Fibroblast of lung (primary cell): Measurements from ENCODE around the gene KCNMA1. TPM values are rescaled to one million over a fixed set of nuclear protein-coding genes. Genes with fewer than 3 reads are reported as not detected.

ENCODE experiments used
- DNase-seq, 2 donors: peaks; one replicate each; pipeline versions ENCODE4 v3.0.0 to v3.0.0-alpha.2; 2010; ENCODE audit warnings: low read depth in 2 of 2
- H2AFZ ChIP-seq: 2 replicates; pipeline ENCODE4 v1.5.1; 2012; ENCODE audit warnings: low read length, control low read depth, inconsistent platforms
- H3K27ac ChIP-seq: 2 replicates; pipeline ENCODE4 v1.5.1; 2011; ENCODE audit warnings: low read length, control low read depth; ENCODE audit not compliant: insufficient read depth
- H3K27me3 ChIP-seq: 2 replicates; pipeline ENCODE4 v1.5.1; 2011; ENCODE audit warnings: mild to moderate bottlenecking, low read length; ENCODE audit not compliant: control insufficient read depth, insufficient read depth
- H3K36me3 ChIP-seq: 2 replicates; pipeline ENCODE4 v1.5.1; 2011; ENCODE audit warnings: low read length; ENCODE audit not compliant: control insufficient read depth, insufficient read depth
- H3K4me1 ChIP-seq: 2 replicates; pipeline ENCODE4 v1.5.1; 2011; ENCODE audit warnings: low read length; ENCODE audit not compliant: control insufficient read depth, insufficient read depth; ENCODE audit errors: extremely low read depth
- H3K4me2 ChIP-seq: 2 replicates; pipeline ENCODE4 v1.5.1; 2011; ENCODE audit warnings: low read length, control low read depth; ENCODE audit not compliant: insufficient read depth; ENCODE audit errors: extremely low read depth
- H3K4me3 ChIP-seq, 4 experiments: fragments of 200-600 bp in 1 of 4; sonication (generic) in 1 of 4; replicated peaks in 1 of 4; 2 replicates each; pipeline ENCODE4 v1.5.1; 2011 to 2016; ENCODE audit warnings: low read length in 4 of 4, low read depth in 3 of 4, mild to moderate bottlenecking in 3 of 4, control low read depth in 2 of 4, inconsistent platforms in 1 of 4, mixed read lengths in 1 of 4; ENCODE audit not compliant: insufficient read depth in 1 of 4; ENCODE audit errors: control extremely low read depth in 1 of 4
- H3K79me2 ChIP-seq: 2 replicates; pipeline ENCODE4 v1.5.1; 2012; ENCODE audit warnings: mild to moderate bottlenecking, low read length, inconsistent platforms; ENCODE audit not compliant: control insufficient read depth, insufficient read depth
- H3K9ac ChIP-seq: 2 replicates; pipeline ENCODE4 v1.5.1; 2011; ENCODE audit warnings: mild to moderate bottlenecking, low read length, control low read depth; ENCODE audit not compliant: insufficient read depth
- H3K9me3 ChIP-seq: 2 replicates; pipeline ENCODE4 v1.5.1; 2012; ENCODE audit warnings: low read depth, low read length; ENCODE audit not compliant: control insufficient read depth, insufficient read depth
- H4K20me1 ChIP-seq: 2 replicates; pipeline ENCODE4 v1.5.1; 2011; ENCODE audit warnings: low read length; ENCODE audit not compliant: control insufficient read depth, insufficient read depth; ENCODE audit errors: extremely low read depth
- CTCF ChIP-seq, 2 donors: IDR thresholded peaks in 1 of 2; conservative IDR thresholded peaks in 1 of 2; 1 replicate in 1 of 2; 2 replicates in 1 of 2; pipeline ENCODE4 v1.5.1; 2011 to 2012; ENCODE audit warnings: low read length in 2 of 2, control low read depth in 1 of 2, inconsistent platforms in 1 of 2, low read depth in 1 of 2, mild to moderate bottlenecking in 1 of 2
- EZH2 ChIP-seq: IDR thresholded peaks from 2 replicates; pipeline ENCODE4 v1.5.1; 2012; ENCODE audit warnings: low read length, control low read depth, mild to moderate bottlenecking; ENCODE audit errors: missing control alignments
- polyA plus RNA-seq, 2 donors: library from polyadenylated mRNA; depleted of rRNA in 1 of 2; stranded (reverse) in 1 of 2; unstranded in 1 of 2; fragments of >200 nt; gene quantifications; 2 replicates each; pipeline ENCODE4 v1.2.1, GENCODE V29; 2011 to 2012; ENCODE audit warnings: missing spikeins in 1 of 2
- total RNA-seq: library from RNA; depleted of rRNA; stranded (reverse); fragments of >200 nt; gene quantifications from 2 replicates; pipeline ENCODE4 v1.2.1, GENCODE V29; 2014

KCNMA1 gene
- total and polyA plus RNA-seq, 2 donors (not counting 1 experiment from before 2014, with no cell fraction given): 31.0 to 138 TPM

DNA sequence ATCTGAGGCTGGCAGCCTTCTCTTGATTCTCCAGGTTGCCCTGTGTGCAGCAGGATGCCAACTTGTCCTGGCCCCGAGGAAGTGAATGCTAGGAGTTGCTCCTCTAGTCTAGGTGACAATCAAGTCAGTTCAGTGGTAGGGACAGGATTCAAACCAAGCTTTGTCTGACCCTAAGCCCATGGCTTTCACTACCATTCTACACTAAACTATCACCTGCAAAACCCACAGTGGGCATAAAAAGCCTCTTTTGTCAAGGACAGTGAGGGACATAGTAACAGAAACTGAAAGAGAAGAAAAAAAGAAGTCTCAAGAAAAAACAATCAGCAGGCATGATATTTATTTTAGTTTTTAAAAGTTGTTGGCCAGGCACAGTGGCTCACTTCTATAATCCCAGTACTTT is 33.5 kb downstream of the KCNMA1 start:
- TF ChIP-seq EZH2: no peak
- H3K27me3 ChIP-seq: no peaks in the 10 kb centered on the region
- H3K4me2 ChIP-seq: no peak overlapping the region
- peaks cover 21% of the 10 kb centered on the region for H3K4me1 ChIP-seq
- no peak overlapping the region for H3K27ac ChIP-seq
- no peaks in the 10 kb centered on the region for H3K9me3 ChIP-seq
- no peak for DNase-seq
- H3K9ac ChIP-seq: no peak overlapping the region
- no peaks in the 10 kb centered on the region for H4K20me1 ChIP-seq
- peaks cover 25% of the 10 kb centered on the region for H3K79me2 ChIP-seq
- H3K4me3 ChIP-seq: no peak overlapping the region
- H3K36me3 ChIP-seq: no peaks in the 10 kb centered on the region
- no peak overlapping the region for H2AFZ ChIP-seq

DNA sequence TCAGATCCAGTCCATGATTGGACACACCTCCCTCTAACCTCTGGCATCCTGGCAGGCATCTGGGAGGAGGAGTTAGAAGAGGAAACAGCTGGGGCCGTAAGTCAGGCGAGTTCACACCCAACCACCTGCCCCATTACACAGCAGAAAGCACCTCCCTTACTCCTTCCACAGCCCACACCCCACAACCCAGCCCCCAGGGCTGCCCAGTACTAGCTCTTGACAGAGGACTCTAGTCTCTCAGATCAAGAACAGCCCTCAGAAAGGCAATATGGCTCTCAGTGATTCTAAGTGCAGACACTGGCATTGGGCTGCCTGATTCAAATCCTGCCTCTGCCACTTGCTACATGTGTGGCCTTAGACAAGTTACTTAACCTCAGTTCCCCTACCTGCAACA is 34.1 kb downstream of the KCNMA1 start:
- no peak overlapping the region for H3K4me3 ChIP-seq
- H3K4me2 ChIP-seq: no peak overlapping the region
- no peak for TF ChIP-seq EZH2
- no peak for TF ChIP-seq CTCF (conservative IDR thresholded peaks at IDR 0.05 in 1 of 2, IDR thresholded peaks at IDR 0.05 in 1 of 2; ENCODE audit: low read depth in 1 of 2, low read length in 2 of 2)
- no peaks in the 10 kb centered on the region for H4K20me1 ChIP-seq
- H2AFZ ChIP-seq: no peak overlapping the region
- H3K36me3 ChIP-seq: no peaks in the 10 kb centered on the region
- DNase-seq: peak in 1 of 2 donors; percentile 72
- no peaks in the 10 kb centered on the region for H3K9me3 ChIP-seq
- peaks cover 21% of the 10 kb centered on the region for H3K4me1 ChIP-seq
- no peak overlapping the region for H3K27ac ChIP-seq
- no peaks in the 10 kb centered on the region for H3K27me3 ChIP-seq
- H3K79me2 ChIP-seq: peaks cover 28% of the 10 kb centered on the region
- no peak overlapping the region for H3K9ac ChIP-seq

GRCh38 chr10:77602913-77603533 is 34.6 kb downstream of the KCNMA1 start:
- H3K4me1 ChIP-seq: peaks cover 21% of the 10 kb centered on the region
- H3K27ac ChIP-seq: peak overlapping the region; percentile 3
- peak overlapping the region; percentile 26 for H3K4me2 ChIP-seq
- H3K27me3 ChIP-seq: no peaks in the 10 kb centered on the region
- H2AFZ ChIP-seq: no peak overlapping the region
- no peak overlapping the region for H3K4me3 ChIP-seq
- H4K20me1 ChIP-seq: no peaks in the 10 kb centered on the region
- peak in 1 of 2 donors; percentile 49 for DNase-seq
- peaks cover 28% of the 10 kb centered on the region for H3K79me2 ChIP-seq
- H3K36me3 ChIP-seq: no peaks in the 10 kb centered on the region
- H3K9ac ChIP-seq: no peak overlapping the region
- H3K9me3 ChIP-seq: no peaks in the 10 kb centered on the region
- no peak for TF ChIP-seq CTCF (conservative IDR thresholded peaks at IDR 0.05 in 1 of 2, IDR thresholded peaks at IDR 0.05 in 1 of 2; ENCODE audit: low read depth in 1 of 2, low read length in 2 of 2)
- no peak for TF ChIP-seq EZH2
